ENCODE data around the gene CDRT15.
"Not testable (repeated sequence)": the region's sequence is repeated elsewhere in the genome, so short reads cannot be mapped to it uniquely, and the experiment has no call there.

The CDRT15 gene

DNA sequence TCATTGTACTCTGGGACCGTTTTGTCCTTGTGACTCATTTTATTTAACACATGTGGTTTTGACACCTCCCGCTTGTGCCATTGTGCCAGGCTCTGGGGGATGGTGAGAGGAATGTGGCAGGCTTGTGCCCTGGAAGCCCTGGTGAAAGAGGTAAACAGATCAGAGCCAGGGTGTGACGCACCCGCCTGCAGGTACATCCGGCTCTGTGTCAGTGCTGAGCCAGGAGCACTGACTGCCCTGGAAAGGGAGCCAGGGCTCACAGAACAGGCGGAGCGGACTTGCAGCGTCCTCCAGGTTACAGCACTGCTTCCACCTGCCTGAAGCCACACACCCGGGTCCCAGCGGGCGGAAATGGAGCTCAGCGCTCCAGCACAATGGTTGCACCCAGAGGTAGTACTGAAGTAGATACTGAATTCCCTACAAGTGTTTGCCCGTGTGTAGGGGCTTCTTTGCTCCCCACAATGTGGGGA, 30.6 kb downstream of the CDRT15 start:
- peak; percentile 81 for DNase-seq

DNA sequence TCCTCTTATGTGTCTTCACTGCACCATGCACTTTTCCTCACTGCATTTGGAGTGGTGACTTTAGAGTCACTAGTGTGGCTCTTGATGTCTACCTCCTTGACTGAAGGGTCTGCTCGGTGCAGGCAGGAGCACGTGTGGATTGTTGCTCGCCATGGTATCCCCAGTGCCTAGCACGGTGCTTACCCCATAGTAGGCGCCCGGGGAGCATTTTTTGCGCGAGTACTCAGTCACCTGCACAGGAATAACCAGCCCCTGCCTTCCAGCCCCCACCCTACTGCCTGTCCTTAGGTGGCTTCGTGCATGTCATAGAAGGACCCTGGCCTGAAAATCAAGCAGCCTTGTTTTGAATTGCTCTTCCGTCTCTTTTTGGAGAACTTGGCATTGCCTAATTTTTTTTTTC, 31.3 kb downstream of the CDRT15 start:
- no peak for DNase-seq

DNA sequence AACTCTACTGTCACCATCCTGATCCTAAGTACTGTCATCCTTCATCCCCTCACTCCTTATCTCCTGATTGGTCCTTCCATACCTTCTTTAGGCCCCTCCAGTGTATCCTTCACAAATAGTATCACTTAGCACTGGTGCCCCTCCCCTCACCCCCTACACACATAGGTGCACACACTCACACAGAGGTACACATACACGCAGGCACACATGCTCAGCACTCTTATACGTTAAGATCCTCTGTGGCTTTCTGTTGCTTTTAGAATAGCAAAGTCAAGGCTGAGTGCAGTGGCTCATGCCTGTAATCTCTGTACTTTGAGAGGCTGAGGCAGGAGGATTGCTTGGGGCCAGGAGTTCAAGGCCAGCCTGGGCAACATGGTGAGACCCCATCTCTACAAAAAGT, 32.1 kb downstream of the CDRT15 start:
- no peak for DNase-seq

DNA sequence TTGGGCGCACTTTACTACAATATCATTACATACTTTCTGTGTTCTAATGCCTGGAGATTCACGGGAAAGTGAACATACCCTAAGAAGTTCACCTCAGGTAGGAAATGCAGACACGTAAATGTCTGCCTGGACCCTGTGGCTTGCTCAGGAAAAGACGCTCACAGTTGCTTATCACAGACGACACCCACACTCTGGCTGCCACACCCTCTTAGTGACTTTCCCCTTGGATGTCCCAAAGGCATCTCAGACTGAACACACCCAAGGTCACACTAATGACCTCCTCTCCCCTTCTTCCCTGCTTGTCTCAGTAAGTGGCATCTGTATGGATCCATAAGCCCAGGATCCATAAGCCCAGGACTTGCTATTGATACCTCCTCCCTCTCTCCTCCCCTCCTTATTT, 32.6 kb downstream of the CDRT15 start:
- DNase-seq = no peak

DNA sequence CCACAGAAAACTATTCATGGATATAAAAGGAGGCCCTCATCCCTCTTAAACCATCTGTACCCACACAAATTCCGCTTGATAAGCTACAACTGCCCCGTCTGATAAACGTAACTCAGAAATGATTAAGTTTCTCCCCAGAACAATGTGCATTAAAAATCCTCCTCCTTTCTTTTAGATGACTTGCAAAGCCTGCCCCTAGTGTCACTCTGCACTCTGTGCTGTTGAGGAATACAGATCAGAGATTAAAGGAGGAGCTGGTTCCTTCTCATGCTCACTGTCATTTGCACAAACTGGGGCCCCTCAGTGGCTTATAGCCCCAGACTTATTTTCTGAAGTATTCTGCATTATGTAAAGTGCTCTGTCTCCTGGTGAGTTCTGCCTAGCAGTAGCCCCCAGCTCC, 33.3 kb downstream of the CDRT15 start:
- DNase-seq = peak; percentile 51

DNA sequence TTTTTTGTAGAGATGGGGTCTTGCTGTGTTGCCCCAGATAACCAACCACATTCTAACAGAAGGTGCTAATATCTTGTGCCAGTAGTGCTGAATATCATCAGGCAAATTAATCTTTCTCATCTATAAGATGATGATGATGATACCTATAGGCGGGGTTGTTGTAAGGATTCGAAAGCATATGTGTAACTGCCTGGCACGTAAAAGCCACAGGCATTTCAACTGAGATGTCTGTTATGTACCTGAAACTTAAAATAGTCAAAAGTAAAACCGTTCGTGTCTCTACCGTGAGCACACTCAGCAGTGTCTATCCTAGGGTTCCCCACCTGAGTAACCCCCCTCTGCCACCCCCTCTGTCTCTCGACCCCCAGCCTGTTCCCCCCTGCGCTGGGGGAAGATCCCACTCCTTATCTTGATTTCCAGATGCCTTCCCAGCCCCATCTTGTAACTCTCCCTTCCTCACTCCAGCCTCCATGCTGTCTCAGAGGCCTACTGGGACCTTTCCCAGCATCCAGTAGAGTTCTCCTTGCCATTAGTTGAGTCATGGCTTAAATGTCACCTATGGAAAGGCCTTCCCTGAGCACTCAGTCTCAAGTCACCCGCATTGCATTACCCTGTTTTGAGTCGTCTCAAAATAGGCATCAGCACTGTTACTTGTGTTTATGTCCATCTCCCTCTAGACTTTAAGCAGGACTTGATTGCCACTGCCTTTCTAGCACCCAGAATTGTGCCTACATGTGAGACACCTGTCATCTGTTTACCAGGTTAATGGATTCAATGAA, 34.1 kb downstream of the CDRT15 start:
- no peak for DNase-seq

DNA sequence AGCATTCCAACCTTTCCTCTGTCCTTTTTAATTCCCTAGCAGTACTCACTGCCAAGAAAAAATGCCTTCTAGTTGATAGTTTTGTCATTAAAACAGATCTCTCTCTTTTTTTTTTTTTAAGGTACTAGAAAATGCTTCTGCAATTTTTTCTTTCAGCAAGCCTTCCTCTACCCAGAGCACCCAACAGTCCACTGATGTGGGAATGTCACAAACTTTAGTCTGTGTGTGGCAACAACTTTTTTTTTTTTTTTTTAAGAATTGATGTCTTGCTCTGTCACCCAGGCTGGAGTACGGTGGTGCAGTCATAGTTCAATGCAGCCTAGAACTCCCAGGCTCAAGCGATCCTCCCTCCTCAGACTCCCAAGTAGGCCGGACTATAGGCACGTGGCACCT, 34.7 kb downstream of the CDRT15 start:
- DNase-seq = no peak

DNA sequence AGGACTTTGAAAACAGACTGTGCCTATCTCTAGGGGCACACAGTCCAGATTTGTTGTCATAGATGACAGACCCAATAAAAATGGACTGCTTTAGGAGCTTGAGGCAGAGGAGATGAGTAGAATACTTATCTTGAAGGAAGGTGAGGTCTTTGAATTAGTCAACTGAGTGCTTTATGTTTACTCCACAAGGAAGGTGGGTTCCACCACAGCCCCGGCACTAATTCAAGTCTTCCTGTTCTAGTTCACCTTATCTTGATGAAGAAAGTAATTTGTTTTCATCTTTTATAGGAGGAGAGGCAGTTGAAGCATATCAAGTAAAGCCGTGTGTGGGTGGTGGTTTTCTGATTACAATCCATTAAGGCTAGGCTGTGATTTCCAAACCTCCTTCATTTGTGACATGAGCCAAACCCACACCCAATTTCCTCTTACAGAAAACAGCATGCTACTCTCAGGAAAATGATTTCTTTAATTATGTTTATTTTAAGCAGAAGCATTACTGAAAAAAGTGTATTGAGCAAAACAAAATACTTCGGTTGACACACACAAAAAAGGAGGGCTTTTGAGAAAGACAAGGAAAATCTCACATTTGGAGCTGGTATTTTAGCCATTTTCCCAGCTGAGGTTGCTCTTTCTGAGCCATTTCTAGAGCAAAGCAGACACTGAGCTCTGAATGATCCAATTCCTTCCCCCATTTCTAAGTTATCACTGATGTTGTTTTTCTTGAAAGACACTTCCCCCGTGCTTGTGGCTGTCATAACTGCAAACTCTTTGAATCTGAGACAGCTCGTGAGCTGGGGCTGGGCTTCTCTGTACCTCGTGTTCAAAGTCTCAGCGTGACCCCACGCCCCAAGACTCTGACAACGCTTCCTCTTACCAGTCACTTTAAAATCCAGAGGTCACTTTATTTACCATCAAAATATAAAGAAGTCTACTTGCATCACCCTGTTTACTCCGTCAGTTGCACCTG, 35.4 kb downstream of the CDRT15 start:
- DNase-seq = peak; percentile 65

DNA sequence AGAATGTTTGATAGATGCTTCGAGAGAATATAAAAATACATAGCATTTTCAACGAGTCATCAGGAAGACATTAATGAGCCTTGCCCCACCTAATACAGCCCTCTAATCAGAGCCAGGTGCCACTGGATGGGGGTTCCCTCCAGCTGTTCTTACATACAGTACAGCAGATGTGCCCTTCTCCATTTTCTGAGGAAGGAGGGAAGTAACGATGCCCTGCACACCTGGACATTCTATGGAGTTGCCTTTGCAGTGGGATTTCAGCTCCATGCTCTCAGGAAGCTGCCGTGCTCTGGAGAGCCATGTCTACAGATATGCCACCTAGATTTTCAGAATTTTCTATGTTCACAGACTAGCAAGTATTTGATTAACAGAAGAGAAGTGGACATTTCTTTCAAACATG, 36.3 kb downstream of the CDRT15 start:
- no peak for DNase-seq

DNA sequence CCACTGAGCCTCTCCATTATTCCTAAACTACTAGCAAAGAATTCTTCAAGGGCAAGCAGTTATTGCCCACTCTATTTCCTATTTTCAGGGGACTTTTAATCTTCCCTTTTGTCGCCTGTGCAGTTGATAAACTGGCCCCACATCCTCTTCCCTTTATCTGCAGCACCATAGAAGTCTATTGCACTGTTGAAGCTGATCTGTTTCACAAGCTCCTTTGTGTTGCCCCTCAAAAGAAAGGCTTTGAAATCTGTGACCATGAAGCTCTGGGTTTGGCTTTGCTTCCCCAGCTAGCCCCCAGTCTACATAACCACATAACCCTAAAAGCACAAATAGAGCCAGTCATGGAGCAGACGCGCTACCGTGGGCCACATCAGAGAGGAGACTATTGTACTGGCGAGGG, 37.1 kb downstream of the CDRT15 start:
- no peak for DNase-seq

DNA sequence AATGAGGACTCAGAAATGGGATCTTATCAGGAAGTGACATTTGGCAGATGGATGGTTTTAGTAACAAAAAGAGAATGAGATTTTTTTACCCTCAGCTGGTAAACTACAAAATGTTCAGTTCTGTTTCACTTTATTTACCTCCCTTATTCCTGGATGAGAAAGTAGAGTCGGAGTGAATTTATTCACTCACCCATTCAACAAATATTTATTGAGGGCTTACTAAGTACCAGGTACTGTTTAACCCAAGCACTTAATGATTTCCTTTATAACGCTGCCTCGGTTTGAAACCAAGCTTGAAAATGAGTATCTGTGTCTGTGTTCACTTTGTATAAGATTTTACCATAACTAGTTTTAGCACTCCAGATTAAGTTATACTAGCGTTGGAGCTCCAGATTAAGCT, 38.1 kb downstream of the CDRT15 start:
- no peak for DNase-seq

DNA sequence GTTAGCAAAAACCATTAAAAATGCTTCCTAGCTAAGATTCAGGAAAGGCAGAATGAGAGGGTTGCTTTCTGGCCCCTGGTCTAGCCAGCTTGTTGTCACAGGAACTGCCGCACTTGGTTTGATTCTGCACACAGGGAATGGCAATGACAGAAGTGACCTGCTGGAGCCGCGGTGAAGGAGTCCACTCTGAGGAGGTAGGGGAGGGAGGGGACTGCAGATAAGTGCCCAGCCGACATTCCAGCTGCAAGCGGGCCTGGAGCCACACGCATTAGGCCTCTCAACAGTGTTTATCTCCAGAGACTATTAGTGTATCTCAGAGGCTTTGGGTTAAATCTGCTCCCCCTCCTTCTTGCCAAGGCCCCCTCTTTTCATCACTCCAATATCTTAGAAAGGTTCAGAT, 38.6 kb downstream of the CDRT15 start:
- no peak for DNase-seq

DNA sequence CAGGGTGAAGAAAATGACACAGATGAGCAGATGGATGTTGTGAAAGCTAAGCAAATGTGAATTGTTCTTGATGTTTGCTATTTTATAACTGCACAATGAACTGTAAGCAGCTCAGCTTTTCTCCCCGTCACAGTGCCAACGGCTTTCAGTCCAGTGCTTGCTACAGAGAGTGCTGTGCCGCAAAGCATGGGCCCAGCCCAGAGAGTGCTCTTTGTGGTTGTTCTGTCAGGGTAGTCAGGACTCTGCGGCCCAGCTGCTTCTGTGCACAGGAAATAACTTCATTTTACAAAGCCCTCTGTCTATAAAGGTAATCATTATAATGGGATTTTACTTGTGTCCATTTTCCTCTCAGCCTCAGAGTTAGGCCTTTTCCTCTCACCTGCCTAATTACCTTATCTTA, 39.1 kb downstream of the CDRT15 start:
- DNase-seq = peak; percentile 71

DNA sequence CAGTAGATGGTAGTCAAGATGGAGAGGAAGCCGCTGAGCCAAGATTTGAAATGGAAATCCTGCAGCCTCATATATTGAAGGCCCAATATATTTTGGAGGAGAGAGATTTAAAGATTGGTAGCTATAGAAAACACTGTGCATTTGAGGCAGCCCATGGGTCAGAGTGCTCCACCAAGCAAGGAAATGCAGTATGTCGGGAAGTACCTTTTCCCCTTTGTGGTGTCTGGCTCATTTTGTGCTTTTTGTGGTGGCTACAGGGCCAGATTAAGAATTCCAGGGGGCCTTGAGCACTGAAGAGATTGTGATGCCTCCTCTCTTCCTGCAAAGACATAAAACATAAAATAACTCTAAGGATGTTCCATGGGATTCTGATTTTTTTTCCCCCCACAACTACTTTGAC, 39.6 kb downstream of the CDRT15 start:
- no peak for DNase-seq

DNA sequence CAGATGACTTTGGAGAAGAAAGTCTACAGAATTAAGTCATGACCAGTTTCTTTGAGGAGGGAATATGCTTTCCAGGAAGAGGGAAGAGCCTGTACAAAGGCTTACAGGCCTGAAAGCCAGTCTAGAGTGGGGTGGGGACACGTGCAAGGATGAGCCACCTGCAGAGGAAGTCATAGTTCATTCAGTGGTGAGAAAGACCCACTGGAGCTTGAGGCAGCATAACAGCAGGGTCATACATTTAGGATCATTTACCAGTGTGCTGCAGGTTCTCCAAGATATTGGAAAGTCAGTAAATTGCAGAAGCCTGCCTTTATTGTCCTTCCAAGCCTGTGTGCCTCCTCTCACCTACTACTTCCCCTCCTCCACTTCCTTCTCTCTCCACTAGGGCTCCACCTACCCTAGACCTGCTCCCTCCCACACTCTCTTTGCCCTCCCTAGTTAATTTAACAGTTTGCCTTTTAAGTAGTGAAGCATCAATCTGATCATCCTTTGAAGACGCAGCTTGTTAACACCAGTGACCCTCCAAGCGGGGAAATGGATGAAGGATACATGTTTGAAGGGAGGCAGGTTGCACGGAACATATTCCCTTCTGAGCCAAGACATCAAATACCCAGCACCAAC, 40.2 kb downstream of the CDRT15 start:
- no peak for DNase-seq

DNA sequence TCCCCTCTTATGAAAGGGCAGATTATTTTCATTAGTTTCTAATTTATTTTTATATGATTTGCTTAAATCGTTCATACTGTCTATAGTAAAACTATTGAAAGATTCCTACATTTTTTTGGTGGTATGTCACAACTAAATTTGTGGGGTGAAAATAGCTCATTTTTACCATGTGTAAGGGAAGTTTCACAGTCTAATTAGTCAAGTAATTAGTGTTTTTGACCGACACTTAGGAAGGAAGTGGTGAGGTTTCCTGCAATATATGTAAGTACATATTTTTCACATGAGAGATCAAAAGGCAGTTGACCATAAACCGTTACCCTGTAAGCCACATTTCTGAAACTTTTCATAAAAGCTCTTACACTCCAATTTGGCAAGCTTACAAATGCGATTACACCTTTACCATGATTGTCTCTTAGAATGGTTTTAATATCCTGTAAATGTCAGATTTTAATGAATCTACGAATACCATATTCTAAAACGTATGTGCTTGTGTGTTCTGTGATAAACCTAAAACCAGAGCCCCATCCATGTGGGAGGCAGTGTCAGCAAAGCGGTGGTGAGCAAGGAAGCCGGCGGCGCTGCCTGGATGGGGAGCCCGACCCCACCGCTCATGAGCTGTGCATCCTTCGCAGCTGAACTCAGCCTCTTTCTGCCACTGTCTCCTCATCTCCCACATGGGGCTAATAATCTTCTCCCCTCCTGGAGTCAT, 43.9 kb downstream of the CDRT15 start:
- not testable (repeated sequence) for DNase-seq

DNA sequence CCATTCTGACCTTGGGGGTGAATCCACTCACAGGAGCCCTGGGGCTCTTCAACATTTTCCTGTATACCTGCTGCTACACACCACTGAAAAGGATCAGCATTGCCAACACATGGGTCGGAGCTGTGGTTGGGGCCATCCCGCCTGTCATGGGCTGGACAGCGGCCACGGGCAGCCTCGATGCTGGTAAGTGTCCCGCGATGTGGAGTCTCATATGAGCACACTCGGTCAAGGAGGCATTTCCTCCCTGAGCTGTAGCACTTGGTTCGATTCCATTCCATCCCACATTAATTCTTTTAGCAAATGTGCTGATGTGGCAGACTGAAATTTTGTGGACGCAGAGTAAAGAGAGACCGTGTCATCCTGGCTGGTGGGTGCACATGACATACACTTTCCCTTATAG, 44.6 kb downstream of the CDRT15 start:
- DNase-seq = not testable (repeated sequence)

DNA sequence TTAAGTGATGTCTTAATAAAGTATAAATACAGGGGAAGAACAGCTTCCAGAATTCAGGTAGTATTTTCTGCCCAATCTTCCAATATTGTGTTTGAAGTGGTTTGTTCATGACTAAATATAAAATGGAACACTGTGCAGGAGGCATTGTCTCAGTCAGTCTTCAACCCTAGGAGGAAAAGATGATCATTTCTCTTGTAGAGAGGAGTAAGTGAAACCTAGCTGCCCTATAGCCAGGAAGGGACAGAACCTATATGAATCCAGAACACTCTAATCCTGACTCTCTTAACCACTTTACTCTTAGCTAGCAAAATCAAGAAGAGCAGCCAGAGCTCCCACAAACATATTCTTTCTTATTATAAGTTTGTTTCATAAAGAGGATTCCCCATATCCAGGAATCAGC, 45.2 kb downstream of the CDRT15 start:
- DNase-seq = not testable (repeated sequence)

DNA sequence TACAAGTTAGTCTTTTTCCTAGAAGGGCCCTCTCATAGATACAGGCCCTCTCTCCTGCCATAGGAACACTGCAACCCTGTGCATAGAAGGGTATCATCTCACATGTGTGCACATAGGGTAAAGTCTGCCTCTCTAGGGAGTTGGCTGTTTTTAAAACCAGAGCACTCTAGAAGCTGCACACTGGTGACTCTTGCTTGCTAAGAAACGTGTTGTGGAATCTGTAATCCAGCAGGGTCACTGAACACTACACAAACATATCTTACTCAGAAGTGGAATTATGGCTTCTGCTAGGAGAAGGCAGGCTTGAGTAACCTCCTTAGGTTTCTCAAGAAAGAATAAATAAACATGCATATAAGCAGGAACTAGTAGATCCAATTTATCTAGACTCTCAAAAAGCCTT, 45.9 kb downstream of the CDRT15 start:
- DNase-seq = not testable (repeated sequence)

DNA sequence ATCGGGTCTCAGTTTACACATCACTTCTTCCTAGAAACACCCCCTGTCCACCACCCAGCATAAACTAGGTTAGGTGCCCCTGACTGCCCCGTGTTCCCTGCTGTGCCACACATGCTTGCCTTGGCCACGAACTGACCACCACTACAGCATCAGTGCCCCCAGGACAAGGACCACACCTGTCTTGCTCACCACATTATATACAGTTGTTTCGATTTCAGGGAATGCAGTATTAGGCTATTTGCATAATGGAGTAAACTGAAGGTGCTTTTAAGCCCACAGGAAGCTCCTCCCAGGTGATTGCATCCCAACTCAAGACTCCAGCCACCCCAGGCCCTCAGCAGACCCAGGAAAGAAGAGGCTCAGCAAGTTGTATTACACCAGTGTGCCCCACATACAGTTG, 50.2 kb downstream of the CDRT15 start:
- DNase-seq = not testable (repeated sequence)
